ENCODE data around the gene APBB2.

APBB2 gene

DNA sequence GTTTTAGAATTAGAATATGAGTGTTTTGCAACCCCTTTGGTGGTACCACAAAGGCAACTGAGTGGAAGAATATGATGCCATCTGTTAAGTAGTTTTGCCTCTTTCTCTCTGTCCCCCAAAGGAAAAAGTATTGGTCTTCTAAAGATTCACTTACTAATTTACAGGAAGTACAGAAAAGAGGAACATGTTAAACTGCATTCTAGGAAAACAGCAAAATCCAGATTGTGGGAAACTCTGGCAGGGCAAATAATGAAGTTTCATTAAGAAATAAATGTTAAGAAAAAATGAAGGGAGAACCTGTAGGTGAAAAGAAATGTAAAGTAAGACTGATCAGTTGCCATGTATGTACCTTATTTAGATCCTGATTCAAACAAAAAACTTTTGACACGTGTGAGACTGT lies 425.3 kb downstream of the APBB2 start:
- no peak for DNase-seq

DNA sequence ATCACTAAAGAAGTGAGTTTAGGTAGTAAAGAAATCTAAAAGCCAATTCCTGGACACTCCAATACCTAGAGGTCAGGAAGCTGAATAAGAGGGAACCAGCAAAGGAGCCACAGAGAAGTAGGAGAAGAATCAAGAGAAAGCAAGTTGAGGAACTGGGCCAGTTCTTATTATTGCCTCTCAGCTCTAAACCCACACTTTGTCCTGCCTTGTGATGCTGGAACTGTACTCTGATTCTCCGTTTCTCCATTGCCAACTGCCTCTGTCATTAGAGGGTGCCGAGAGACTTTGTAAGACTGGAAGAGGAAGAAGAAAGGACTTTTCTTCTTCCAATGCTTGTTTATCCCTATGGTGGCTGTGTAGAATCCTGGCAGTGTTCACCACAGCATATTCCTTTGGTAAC lies 426.0 kb downstream of the APBB2 start:
- no peak for DNase-seq

DNA sequence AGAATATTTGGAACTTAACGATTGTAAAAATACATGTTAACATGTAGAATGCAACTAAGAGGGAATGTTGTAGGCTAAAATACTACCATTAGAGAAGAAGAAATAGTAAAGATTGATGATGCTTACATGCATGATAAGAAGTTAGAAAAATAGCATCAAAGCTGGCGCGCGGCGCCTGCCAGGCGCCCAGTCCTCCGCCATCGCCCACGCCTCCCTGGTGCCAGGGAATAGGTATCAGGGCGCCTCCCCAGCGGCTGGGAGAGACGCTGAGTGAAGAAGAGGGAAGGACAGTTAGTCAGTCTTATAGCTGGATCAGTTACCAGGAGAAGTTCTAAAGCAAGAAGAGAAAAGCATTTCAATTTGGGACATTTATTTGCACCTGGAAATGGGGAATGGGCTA lies 428.6 kb downstream of the APBB2 start:
- no peak for DNase-seq

DNA sequence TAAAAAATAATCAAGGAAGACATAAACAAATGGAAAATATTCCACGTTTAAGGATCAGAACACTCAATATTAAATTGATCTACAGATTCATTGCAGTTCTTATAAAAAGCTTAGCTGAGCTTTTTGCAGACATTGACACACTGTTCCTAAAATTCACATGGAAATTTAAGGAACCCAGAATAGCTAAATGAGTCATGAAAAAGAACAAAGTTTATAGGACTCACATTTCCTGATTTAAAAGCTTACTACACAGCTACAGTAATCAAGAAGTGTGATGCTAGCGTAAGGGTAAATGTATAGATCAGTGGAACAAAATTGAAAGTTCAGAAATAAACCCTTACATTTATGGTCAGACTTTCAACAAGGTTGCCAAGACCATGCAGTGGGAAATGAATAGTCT lies 431.5 kb downstream of the APBB2 start:
- DNase-seq, result no peak

DNA sequence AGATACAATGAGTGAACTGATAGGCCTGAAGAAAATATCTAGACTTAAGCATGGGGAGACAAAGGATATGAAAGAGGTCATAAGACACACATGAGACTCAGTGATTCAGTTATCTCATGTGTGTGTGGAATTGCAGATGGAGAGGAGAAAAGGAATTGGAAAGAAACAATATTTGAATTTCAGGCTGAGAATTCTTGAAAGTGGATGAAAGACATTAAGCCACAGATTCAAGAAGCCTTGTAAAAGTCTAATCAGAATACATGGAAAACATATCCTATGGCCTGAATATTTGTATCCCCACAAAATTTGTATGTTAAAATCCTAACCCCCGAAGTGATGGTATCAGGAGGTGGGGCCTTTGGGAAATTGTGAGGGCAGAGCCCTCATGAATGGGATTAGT lies 436.3 kb downstream of the APBB2 start:
- DNase-seq, result no peak

DNA sequence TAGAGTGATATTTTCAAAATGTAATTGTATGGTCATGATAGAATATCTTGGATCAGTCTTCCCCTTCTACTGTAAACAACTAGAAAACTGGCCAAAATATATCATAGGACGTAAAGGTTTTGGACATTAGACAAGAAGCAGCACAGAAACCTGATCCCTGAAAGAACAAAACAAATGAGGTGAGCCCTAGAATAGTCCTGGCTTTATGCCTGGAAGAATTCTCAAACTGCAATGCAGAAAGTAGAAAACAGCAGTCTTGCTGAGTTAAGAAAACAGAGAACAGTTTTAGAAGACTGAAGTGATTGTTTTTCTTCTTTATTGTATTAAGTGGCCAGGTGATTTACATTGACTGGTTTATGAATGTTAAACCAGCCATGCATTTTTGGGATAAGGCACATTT lies 445.1 kb downstream of the APBB2 start:
- DNase-seq, result no peak

DNA sequence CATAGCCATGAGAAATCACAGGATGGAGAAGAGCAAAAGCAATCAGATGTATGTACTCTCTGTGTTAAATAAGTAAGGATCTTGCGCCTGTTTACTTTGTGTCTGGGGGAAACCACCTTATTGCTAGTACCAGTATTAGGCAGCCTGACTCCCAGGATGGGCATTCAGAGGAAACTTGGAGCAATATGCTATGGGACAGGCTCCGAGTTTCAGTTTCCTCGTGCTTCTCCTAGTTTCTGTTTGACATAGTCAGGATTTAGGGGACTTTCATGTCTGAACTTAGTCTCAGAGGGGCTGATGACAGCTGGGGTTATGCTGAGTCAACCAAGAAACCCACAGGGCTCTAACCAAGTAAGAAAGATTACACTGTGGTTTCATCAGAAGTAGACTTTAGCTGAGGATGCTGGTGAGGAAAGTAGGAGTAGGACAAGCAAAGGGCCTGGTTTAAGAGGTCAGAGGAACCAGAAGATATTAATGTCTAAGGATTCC lies 451.1 kb downstream of the APBB2 start:
- DNase-seq, result no peak
